IPS-NIHi11 (cell line): ENCODE measurements around the gene ARL14EP.

Experiments
- DNase-seq: peaks from one replicate; pipeline ENCODE4 v3.0.0; 2012; ENCODE audit warnings: mixed read lengths, low spot score

Gene ARL14EP

DNA sequence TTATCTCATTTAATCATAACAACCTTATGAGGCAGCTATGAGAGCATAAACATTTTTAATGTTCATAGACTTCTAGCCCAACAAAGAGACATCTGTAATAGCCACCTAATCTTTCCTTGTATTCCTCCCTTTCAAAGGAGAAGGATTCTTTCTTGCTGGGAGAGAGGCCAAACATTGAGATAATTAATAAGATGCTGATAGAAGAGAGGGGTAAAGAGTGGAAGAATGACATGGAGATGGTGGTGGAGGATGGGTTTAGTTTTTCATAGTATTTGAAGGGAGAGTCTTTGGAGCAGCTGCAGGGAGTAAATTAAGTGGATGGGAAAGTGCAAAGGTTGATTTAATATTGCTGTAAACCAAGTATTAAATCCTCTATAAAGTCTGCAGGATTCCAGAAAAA, 57.9 kb downstream of the ARL14EP start:
- no peak for DNase-seq

DNA sequence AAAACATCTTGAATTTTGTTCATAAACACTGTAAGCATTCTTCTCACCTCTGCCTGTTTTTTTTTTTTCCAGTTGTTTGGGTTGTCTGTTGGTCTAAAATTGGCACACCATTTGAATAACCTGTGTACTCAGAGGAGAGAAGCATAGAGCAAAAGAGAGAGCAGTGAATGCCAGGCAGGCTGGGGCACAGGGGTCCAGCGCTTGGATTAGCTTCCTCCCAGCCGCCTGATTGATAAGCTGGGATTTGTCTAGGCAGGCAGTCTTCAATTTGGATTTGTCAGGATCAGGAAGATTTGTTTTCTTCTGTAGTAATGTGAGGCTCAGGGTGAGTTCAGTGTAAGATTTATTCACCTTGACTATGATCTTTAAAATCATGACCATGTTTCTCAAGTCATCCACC, 59.0 kb downstream of the ARL14EP start:
- DNase-seq, result no peak
